ENCODE results near the gene PXYLP1. TPM values are rescaled to one million over a fixed set of nuclear protein-coding genes. Genes with fewer than 3 reads are reported as not detected.

Gene PXYLP1
- total and polyA plus RNA-seq, 2 of the 8 experiments (the other 6 are each of a cell fraction or from before 2014, with no cell fraction given), result 19.4 to 20.6 TPM

DNA sequence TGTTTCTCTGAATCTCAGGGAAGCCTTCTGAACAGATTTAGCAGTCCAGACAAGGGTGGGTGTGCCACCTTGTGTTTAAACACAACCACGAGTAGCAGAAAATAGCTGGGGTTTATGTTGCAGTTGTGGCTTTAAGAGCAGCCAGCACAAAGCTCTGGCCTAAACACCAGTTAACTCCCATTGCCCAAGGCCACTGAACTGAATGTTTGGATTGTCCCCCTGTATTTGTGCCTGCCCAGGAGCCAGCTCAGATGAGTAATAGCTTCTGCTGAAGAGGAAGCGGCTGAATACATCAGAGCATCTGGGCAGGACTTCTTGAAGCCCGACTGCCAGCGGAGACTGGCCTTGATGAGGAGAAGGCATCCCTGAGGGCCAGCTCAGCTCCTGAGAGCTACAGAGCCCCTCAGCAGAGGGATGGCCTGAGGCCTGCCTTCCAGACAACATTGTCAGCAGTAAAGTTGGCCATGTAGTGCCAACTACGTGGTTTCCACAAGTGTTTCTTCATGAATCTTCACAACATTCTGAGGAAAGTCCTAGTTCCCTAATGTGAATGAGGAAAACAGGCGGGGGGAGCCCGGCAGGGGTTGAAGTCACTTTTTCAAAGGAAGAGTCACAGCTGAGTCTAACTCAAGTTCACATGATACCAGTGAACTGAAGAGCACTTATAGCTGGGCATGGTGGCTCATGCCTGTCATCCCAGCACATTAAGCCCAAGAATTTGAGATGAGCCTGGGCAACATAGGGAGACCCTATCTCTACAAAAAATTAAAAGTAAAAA is 70.9 kb downstream of the PXYLP1 start:
- FAIRE-seq, result no peak
- POLR2A ChIA-PET (ENCODE audit: partially characterized antibody), result interaction anchor here (0.7 kb wide), 1 partner anchor 10 kb away, joined by 3 read pairs; no protein-coding TSS in a partner anchor
- TF ChIP-seq, protein P1, sequence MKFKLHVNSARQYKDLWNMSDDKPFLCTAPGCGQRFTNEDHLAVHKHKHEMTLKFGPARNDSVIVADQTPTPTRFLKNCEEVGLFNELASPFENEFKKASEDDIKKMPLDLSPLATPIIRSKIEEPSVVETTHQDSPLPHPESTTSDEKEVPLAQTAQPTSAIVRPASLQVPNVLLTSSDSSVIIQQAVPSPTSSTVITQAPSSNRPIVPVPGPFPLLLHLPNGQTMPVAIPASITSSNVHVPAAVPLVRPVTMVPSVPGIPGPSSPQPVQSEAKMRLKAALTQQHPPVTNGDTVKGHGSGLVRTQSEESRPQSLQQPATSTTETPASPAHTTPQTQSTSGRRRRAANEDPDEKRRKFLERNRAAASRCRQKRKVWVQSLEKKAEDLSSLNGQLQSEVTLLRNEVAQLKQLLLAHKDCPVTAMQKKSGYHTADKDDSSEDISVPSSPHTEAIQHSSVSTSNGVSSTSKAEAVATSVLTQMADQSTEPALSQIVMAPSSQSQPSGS (IDR thresholded peaks at IDR 0.05; ENCODE audit: low read length), result no peak
- TF ChIP-seq TBP (IDR thresholded peaks at IDR 0.05; ENCODE audit: low read depth, low read length), result no peak
- no peak for TF ChIP-seq GABPA (IDR thresholded peaks at IDR 0.05; ENCODE audit: borderline replicate concordance, insufficient read depth, low read length)
- TF ChIP-seq TCF12 (IDR thresholded peaks at IDR 0.05; ENCODE audit: low read depth, low read length), result no peak
- no peak for TF ChIP-seq SAP30 (IDR thresholded peaks at IDR 0.05; ENCODE audit: insufficient read depth, insufficient replicate concordance, low read length)
- TF ChIP-seq RBBP5 (IDR thresholded peaks at IDR 0.05; ENCODE audit: borderline replicate concordance, low read depth, low read length), result no peak
- TF ChIP-seq RFX5 (IDR thresholded peaks at IDR 0.05; ENCODE audit: borderline replicate concordance, low read depth, low read length), result no peak
- TF ChIP-seq MAFK (IDR thresholded peaks at IDR 0.05; ENCODE audit: low read depth, low read length), result no peak
- no peak for TF ChIP-seq CBX5 (IDR thresholded peaks at IDR 0.05; ENCODE audit: low read depth, low read length)
- no peak for TF ChIP-seq CBX8 (IDR thresholded peaks at IDR 0.05; ENCODE audit: borderline replicate concordance, low read depth, low read length)

More for the DNA sequence above, 70.9 kb downstream of the PXYLP1 start:
- Histone ChIP-seq H3K79me1 (ENCODE audit: low read depth, low read length) (no peaks in the 10 kb centered on the region), H3K23ac (ENCODE audit: insufficient read length) (no peak overlapping the region), H4K20me1 (replicated peaks in 1 of 2; ENCODE audit: control insufficient read depth in 1 of 2, insufficient read depth in 2 of 2, low read length in 2 of 2) (peaks cover 0 to 1% of the 10 kb centered on the region in 2 experiments), H3K4me1 (replicated peaks in 1 of 4; ENCODE audit: control insufficient read depth in 3 of 4, insufficient read depth in 4 of 4, low read length in 3 of 4) (no peaks in the 10 kb centered on the region), H3K27me3 (replicated peaks in 1 of 4; ENCODE audit: control insufficient read depth in 3 of 4, extremely low read depth in 1 of 4, insufficient read depth in 3 of 4, low read length in 3 of 4) (no peaks in the 10 kb centered on the region), H2BK15ac (ENCODE audit: low read length) (0 out of 2 replicates have a peak overlapping the region, but pooled peaks have one; percentile 5), H4K91ac (replicated peaks; ENCODE audit: insufficient read length, low read length) (no peak overlapping the region), H3K79me2 (ENCODE audit: control insufficient read depth in 1 of 2, insufficient read depth in 2 of 2, low read length in 2 of 2) (no peaks in the 10 kb centered on the region), H3K9me3 (ENCODE audit: insufficient read depth in 2 of 2, low read depth in 1 of 2, low read length in 1 of 2) (peaks cover 4 to 7% of the 10 kb centered on the region in 2 experiments; a peak in 2 of 4 replicates), H3K4ac (replicated peaks; ENCODE audit: insufficient read length, low read depth, low read length) (no peak overlapping the region), H3K23me2 (ENCODE audit: low read depth, low read length) (no peaks in the 10 kb centered on the region), H2AFZ (ENCODE audit: low read length) (no peak overlapping the region), H2AK5ac (ENCODE audit: low read depth, low read length) (no peak overlapping the region), H2BK20ac (ENCODE audit: low read length) (no peak overlapping the region), H3K27ac (ENCODE audit: low read depth, low read length) (no peak overlapping the region), H2BK5ac (ENCODE audit: low read depth, low read length) (no peak overlapping the region), H3K18ac (ENCODE audit: extremely low read depth, low read length) (no peak overlapping the region), H2BK120ac (replicated peaks; ENCODE audit: low read depth, low read length) (no peak overlapping the region), H3K4me3 (ENCODE audit: extremely low read depth in 1 of 4, insufficient read depth in 2 of 4, low read depth in 3 of 4, low read length in 4 of 4) (no peak overlapping the region), H4K5ac (ENCODE audit: insufficient read length, low read depth, low read length) (no peak overlapping the region), H3K56ac (replicated peaks; ENCODE audit: insufficient read length, low read depth, low read length) (no peak overlapping the region), H3K9ac (replicated peaks in 1 of 4; ENCODE audit: extremely low read depth in 1 of 4, low read depth in 3 of 4, low read length in 3 of 4) (no peak overlapping the region), H2BK12ac (ENCODE audit: low read depth, low read length) (no peak overlapping the region), H3K4me2 (ENCODE audit: insufficient read depth in 1 of 2, low read depth in 2 of 2, low read length in 2 of 2) (no peak overlapping the region), H3K36me3 (ENCODE audit: control insufficient read depth in 2 of 4, insufficient read depth in 4 of 4, low read length in 3 of 4) (no peaks in the 10 kb centered on the region), H3K14ac (ENCODE audit: insufficient read length) (no peak overlapping the region), H4K8ac (ENCODE audit: extremely low read depth, insufficient read depth, low read length) (no peak overlapping the region; the same call in 1 of the 2 replicates)
- CTCF ChIA-PET (ENCODE audit: partially characterized antibody), result interaction anchor here (0.6 to 16.2 kb wide), 29 partner anchors 10 to 522 kb away, joined by 3 to 349 read pairs (median 5); no protein-coding TSS in a partner anchor
- DNase-seq (ENCODE audit: low read depth in 1 of 2, low spot score in 2 of 2), result no peak
- WGBS, 2 experiments (ENCODE audit: extremely low coverage in 1 of 2, insufficient coverage in 1 of 2, insufficient read length in 1 of 2, insufficient replicate concordance in 2 of 2, low coverage in 1 of 2, low lambda C conversion rate in 2 of 2, missing lambda C conversion rate in 1 of 2), result 90% methylated on average over 7 of the region's 7 CpGs; no CpG with 5 or more reads in 1 of the 2 experiments
